HFF-Myc (cell line): ENCODE data around the gene EMC6.

Experiments used
- DNase-seq: peaks from one replicate; pipeline ENCODE4 v3.0.0-alpha.2; 2011; ENCODE audit warnings: low read depth; ENCODE audit errors: extremely low read depth
- H3K4me3 ChIP-seq: replicated peaks from 2 replicates; pipeline ENCODE4 v1.5.1; 2011; ENCODE audit warnings: low read depth, mild to moderate bottlenecking, control low read depth, low read length
- CTCF ChIP-seq: IDR thresholded peaks from 2 replicates; pipeline ENCODE4 v1.5.1; 2012; ENCODE audit warnings: mild to moderate bottlenecking, low read depth, low read length, control low read depth; ENCODE audit errors: missing control alignments

The EMC6 gene

GRCh38 chr17:3668279-3669084 lies at the start of gene EMC6, which contains the start of gene TAX1BP3:
Gene EMC6 (plus strand): TSS chr17:3668812. CDS start chr17:3669147, 335 bp downstream.
Gene TAX1BP3 (minus strand): TSS chr17:3668578. CDS start chr17:3668526, 52 bp downstream.
- no peak for TF ChIP-seq CTCF
- DNase-seq, result peak; percentile 89
- H3K4me3 ChIP-seq, result peak within 1 kb of the TSS; percentile 99

- DNase-seq, result no peak
- TF ChIP-seq CTCF, result no peak
- no peak overlapping the region for H3K4me3 ChIP-seq
These were observed 47.4 kb upstream of the EMC6 start for GRCh38 chr17:3621146-3621720.

DNA sequence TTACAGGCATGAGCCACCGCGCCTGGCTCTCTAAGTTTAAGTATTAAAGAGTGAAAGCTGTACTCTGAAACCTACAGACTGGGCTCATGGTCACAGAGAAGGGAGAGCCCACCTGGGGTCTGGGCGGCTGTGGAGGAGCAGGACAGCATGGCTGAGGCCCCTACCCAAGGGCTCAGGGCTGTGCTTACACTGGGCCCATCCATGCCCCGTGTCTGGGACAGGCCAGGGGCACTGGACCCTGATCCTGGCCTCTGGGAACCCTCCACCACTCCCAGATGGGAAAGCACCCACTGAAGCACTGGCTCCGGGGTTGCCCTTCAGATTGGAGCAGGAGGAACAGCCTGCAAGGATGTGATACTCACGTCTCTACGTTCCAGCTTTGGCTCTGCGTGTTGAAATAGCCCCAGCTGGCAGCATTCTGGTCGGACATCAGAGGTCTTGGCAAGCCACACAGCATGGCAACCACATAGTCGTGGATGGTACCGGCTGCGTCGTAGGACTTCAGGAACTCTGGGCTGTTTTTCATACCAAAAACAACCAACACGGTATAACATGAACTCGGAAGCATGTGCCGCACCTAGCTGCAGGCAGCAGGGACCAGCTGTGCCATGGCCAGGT lies 45.5 kb upstream of the EMC6 start:
- DNase-seq, result no peak
- no peak for TF ChIP-seq CTCF

GRCh38 chr17:3626831-3627768 lies 41.5 kb upstream of the EMC6 start:
- DNase-seq, result no peak
- no peak for TF ChIP-seq CTCF
- no peak overlapping the region for H3K4me3 ChIP-seq

More for the DNA sequence above, 45.5 kb upstream of the EMC6 start:
- H3K4me3 ChIP-seq, result no peak overlapping the region

DNA sequence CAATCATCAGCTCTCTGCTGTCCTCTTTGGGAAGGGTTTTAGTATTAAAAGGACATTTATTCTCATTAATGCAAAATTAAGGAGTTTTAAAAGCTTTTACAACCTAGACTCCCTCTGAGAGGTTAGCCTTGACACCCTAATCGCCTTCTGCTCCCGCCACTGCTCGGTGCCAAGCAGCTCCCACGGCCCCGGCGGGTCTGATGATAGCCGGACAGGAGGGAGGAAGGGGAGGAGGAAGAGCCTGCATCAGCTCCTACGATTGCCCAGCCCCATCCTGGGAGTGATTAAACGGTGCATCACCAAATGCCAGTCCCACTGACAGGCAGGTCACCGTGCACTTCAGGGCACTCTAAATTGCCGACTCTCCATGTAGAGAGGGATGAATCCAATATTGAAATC lies 40.8 kb upstream of the EMC6 start:
- no peak for TF ChIP-seq CTCF
- H3K4me3 ChIP-seq, result no peak overlapping the region
- DNase-seq, result no peak

DNA sequence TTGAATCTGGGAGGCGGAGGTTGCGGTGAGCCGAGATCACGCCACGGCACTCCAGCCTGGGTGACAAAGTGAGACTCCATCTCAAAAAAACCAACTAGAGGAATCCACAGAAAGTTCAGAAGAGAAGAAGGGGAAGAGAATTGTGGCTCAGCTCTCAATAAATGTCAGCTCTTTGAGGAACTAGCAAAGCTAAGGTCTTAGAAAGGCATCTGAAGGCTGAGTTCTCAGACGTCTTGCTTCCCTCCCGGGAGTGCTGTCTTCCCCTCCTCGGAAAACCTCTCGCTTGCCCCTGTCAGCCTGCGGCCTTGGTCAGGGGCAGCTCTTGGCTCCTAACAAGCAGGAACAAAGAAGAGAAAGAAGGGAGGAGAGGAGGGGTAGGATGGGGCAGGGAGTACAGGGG lies 37.8 kb upstream of the EMC6 start:
- H3K4me3 ChIP-seq, result no peak overlapping the region
- TF ChIP-seq CTCF, result no peak
- DNase-seq, result no peak
